ENCODE results near the gene FAF1. TPM values are rescaled to one million over a fixed set of nuclear protein-coding genes. Genes with fewer than 3 reads are reported as not detected.

The FAF1 gene
- total RNA-seq, 1 donor from 2014 or later = 58.8 TPM

DNA sequence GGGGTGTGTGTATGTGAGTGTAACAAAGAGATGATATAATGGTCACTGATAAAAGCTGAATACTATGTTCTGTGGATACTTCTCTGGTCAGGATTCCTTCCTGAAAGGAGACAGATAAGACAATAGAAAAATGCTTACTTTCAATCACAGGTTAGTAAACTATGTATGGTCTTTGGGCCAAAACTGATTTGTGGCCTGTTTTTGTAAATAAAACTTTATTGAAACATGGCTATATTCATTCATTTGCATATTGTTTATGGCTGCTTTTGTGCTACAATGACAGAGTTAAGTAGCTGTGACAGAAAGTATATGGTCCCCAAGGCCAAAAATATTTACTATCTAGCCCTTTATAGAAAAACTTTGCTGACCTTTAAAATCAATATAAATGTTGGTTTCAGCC, 454.6 kb downstream of the FAF1 start:
- Mint-ChIP-seq H3K9me3 (peaks cover 8% of the 10 kb centered on the region), H3K4me1 (ENCODE audit: low read depth) (no peaks in the 10 kb centered on the region), H3K36me3 (ENCODE audit: low read depth) (peaks cover 8% of the 10 kb centered on the region), H3K27me3 (ENCODE audit: insufficient read depth) (no peaks in the 10 kb centered on the region), H3K4me3 (no peak overlapping the region), H3K27ac (no peak overlapping the region)
- intact Hi-C loops (cut with micrococcal nuclease) = no loop called here
- DNase-seq (ENCODE audit: low spot score) = no peak

DNA sequence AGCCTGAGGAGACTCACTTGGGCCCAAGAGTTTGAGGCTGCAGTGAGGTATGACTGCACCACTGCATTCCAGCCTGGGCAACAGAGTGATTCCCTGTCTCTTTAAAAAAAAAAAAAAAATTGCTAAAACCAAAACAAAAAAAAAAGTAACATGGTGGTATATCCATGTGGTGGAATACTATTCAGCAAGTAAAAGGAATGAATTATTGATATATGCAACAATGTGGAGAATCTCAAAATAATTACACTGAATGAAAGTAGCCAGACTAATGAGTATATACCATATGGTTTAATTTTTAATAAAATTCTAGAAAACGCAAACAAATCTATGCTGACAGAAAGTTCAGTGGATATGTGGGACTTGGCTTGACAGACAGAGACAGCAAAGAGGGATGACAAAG, 456.6 kb downstream of the FAF1 start:
- no peak for DNase-seq (ENCODE audit: low spot score)
- peaks cover 8% of the 10 kb centered on the region for H3K9me3 Mint-ChIP-seq
- H3K27me3 Mint-ChIP-seq (ENCODE audit: insufficient read depth) = no peaks in the 10 kb centered on the region
- intact Hi-C loops (cut with micrococcal nuclease) = no loop called here
- H3K36me3 Mint-ChIP-seq (ENCODE audit: low read depth) = peaks cover 10% of the 10 kb centered on the region
- no peaks in the 10 kb centered on the region for H3K4me1 Mint-ChIP-seq (ENCODE audit: low read depth)
- no peak overlapping the region for H3K27ac Mint-ChIP-seq
- no peak overlapping the region for H3K4me3 Mint-ChIP-seq

DNA sequence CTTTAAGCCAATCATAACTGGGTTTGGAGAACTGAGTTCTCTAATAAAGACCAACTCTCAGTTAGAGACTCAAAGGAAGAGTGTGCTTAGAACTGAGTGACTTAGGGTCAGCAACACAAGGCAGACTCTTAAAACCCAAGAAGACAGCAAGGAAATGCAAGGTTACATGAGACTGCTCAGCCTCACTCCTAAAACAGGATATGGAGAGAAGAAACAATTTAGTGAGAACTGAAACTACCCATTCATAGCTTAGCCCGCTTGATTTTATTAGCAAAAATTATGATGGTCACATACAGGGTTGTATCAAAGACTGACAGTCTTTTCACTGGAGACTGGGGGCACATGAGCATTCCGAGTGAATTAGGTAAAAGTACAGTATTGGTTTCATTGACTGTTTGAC, 457.9 kb downstream of the FAF1 start:
- Mint-ChIP-seq H3K36me3 (ENCODE audit: low read depth) (peaks cover 10% of the 10 kb centered on the region), H3K4me3 (no peak overlapping the region), H3K4me1 (ENCODE audit: low read depth) (no peaks in the 10 kb centered on the region), H3K27me3 (ENCODE audit: insufficient read depth) (no peaks in the 10 kb centered on the region), H3K27ac (no peak overlapping the region), H3K9me3 (peaks cover 13% of the 10 kb centered on the region)
- no peak for DNase-seq (ENCODE audit: low spot score)
- intact Hi-C loops (cut with micrococcal nuclease) = no loop called here

DNA sequence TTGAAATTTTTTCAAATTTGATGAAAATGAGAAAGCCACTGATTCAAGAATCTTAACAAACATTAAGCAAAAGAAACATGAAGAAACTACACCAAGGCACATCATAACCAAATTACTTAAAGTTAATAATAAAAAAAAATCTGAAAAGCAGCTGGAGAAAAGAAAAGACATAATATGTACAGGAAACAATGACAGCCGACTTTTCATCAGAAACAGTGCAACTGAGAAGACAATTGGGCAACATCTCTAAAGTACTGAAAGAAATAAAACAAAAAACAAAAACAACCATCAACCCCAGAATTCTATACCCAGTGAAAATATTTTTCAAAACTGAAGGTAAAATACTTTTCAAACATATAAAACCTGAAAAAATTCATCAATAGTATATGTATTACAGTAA, 463.1 kb downstream of the FAF1 start:
- Mint-ChIP-seq H3K27ac (no peak overlapping the region), H3K4me3 (no peak overlapping the region), H3K4me1 (ENCODE audit: low read depth) (no peaks in the 10 kb centered on the region), H3K36me3 (ENCODE audit: low read depth) (peaks cover 9% of the 10 kb centered on the region), H3K27me3 (ENCODE audit: insufficient read depth) (no peaks in the 10 kb centered on the region), H3K9me3 (peaks cover 15% of the 10 kb centered on the region)
- DNase-seq (ENCODE audit: low spot score) = no peak
- intact Hi-C loops (cut with micrococcal nuclease) = no loop called here

DNA sequence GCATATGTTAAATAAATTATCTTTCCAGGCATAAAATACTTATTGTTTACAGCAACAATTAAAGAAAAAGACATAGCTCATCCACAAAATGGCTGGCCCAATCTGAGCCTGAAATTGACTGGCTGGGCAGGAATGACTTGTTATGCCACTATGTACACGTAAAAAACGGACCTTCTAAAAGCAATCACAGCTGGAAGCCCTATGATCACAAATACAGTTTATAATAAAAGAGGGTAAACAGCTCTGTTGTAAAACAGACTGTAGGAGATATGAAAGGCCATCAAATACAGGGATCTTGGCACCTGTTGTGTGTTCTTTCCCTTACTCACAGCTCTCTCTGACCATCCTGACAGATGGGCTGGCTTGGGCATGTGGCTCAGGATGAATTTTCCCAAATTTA, 466.4 kb downstream of the FAF1 start:
- H3K36me3 Mint-ChIP-seq (ENCODE audit: low read depth) = peaks cover 21% of the 10 kb centered on the region
- H3K9me3 Mint-ChIP-seq = peaks cover 15% of the 10 kb centered on the region
- no peak overlapping the region for H3K4me3 Mint-ChIP-seq
- H3K4me1 Mint-ChIP-seq (ENCODE audit: low read depth) = peaks cover 12% of the 10 kb centered on the region
- intact Hi-C loops (cut with micrococcal nuclease) = no loop called here
- no peaks in the 10 kb centered on the region for H3K27me3 Mint-ChIP-seq (ENCODE audit: insufficient read depth)
- DNase-seq (ENCODE audit: low spot score) = no peak
- no peak overlapping the region for H3K27ac Mint-ChIP-seq

DNA sequence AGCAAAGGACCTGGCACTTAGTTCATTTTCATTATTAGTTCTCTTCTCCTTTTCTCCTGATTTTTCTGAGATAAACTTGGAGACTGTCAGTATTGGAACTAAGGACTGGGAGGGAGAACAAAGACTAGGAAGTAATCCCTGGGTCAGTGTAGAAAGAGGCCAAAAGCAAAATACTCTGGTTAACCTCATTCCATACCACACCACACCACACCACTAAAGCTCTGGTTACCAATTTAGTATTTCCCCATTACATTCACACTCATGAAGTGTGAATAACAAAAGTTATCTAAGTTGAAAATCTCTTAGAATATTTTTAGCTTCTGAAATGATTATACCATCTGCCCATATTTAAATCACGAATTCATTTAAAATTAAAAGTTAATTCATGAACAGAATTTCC, 467.9 kb downstream of the FAF1 start:
- intact Hi-C loops (cut with micrococcal nuclease) = no loop called here
- Mint-ChIP-seq H3K4me1 (ENCODE audit: low read depth) (peaks cover 12% of the 10 kb centered on the region), H3K36me3 (ENCODE audit: low read depth) (peaks cover 22% of the 10 kb centered on the region), H3K9me3 (peaks cover 10% of the 10 kb centered on the region), H3K27me3 (ENCODE audit: insufficient read depth) (no peaks in the 10 kb centered on the region), H3K27ac (no peak overlapping the region), H3K4me3 (no peak overlapping the region)
- DNase-seq (ENCODE audit: low spot score) = no peak

DNA sequence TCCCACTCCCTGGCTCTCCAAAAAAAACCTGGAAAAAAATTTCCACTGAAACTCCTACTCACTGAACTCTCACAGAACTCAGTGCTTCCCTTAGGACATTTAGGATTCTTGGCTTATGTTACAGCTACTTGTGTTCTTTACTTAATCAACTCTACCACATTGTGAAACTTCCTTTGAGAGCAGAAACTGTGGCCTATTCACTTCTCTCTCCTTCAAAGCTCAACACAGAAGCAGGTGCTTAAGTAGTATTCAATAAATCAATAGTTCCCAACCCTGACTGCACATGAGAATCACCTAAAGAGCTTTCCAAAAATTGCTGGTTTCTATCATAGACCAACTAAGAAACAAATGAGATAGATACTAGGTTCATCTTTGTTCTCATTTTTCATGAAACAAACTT, 468.9 kb downstream of the FAF1 start:
- intact Hi-C loops (cut with micrococcal nuclease) = no loop called here
- H3K4me3 Mint-ChIP-seq = no peak overlapping the region
- peaks cover 19% of the 10 kb centered on the region for H3K36me3 Mint-ChIP-seq (ENCODE audit: low read depth)
- H3K27me3 Mint-ChIP-seq (ENCODE audit: insufficient read depth) = no peaks in the 10 kb centered on the region
- peaks cover 12% of the 10 kb centered on the region for H3K4me1 Mint-ChIP-seq (ENCODE audit: low read depth)
- peaks cover 2% of the 10 kb centered on the region for H3K9me3 Mint-ChIP-seq
- H3K27ac Mint-ChIP-seq = peak overlapping the region; percentile 49
- no peak for DNase-seq (ENCODE audit: low spot score)

DNA sequence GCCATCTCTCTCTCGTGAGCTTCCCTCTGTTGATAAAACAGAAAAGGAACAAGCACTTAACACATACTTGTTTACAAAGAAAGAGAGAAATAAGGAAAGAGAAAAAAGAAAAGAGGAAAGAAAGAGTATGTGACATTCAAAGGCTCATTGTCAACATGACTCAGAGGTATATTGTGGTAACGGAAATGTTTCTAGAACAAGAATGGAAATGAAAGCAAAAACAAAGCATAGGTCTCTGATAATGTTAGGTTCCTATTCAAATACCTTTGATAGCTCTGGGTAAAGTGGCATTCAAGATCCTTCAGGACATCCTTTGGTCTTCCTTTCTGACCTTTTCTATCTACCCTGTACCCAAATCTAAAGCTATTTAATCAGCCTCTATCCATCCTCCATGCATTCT, 469.4 kb downstream of the FAF1 start:
- Mint-ChIP-seq H3K36me3 (ENCODE audit: low read depth) (peaks cover 17% of the 10 kb centered on the region), H3K9me3 (no peaks in the 10 kb centered on the region), H3K4me3 (no peak overlapping the region), H3K27me3 (ENCODE audit: insufficient read depth) (no peaks in the 10 kb centered on the region), H3K4me1 (ENCODE audit: low read depth) (peaks cover 12% of the 10 kb centered on the region), H3K27ac (peak overlapping the region; percentile 86)
- DNase-seq (ENCODE audit: low spot score) = no peak
- intact Hi-C loops (cut with micrococcal nuclease) = no loop called here

DNA sequence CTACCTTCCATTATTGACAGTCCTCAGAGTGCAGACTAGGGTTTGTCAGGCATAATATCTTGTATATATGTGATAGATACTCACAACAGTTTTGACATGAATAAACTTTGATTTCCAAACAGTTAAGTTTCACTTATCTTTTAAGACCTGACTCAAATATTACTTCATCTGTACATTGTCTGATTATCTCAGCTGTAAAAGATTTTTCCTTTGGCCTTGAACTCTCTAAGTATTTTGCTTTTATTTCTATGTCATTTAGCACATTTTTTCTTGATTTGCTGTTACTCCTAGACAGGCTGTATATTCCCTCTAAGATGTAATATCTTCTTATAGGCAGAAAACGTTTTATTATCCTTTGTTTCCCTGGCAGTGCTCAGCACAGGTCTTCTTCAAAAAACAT, 471.2 kb downstream of the FAF1 start:
- no peaks in the 10 kb centered on the region for H3K9me3 Mint-ChIP-seq

DNA sequence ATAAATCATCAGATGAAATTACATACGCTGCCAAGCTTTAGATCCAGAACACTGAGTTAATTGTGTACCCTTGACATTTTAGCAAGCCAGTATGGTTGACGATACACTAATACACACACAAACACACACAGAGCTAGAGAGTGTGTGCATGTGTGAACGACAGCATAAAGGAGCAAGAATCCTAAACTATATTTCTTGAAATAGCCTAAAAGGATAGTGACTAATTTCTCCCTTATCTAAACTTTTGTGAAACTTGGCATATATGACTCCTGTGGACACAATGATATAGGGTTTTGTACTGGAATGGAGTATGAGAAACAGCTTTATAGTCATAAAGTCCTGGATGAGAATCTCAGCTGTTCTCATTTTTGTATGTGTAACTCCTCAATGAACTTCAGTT, 471.7 kb downstream of the FAF1 start:
- H3K4me3 Mint-ChIP-seq = no peak overlapping the region
- H3K27ac Mint-ChIP-seq = no peak overlapping the region
- no peaks in the 10 kb centered on the region for H3K9me3 Mint-ChIP-seq
- peaks cover 18% of the 10 kb centered on the region for H3K36me3 Mint-ChIP-seq (ENCODE audit: low read depth)
- intact Hi-C loops (cut with micrococcal nuclease) = no loop called here
- H3K27me3 Mint-ChIP-seq (ENCODE audit: insufficient read depth) = no peaks in the 10 kb centered on the region
- H3K4me1 Mint-ChIP-seq (ENCODE audit: low read depth) = peaks cover 12% of the 10 kb centered on the region
- DNase-seq (ENCODE audit: low spot score) = no peak

More for the DNA sequence above, 471.2 kb downstream of the FAF1 start:
- no peak overlapping the region for H3K27ac Mint-ChIP-seq
- H3K27me3 Mint-ChIP-seq (ENCODE audit: insufficient read depth) = no peaks in the 10 kb centered on the region
- H3K36me3 Mint-ChIP-seq (ENCODE audit: low read depth) = peaks cover 18% of the 10 kb centered on the region
- intact Hi-C loops (cut with micrococcal nuclease) = no loop called here
- H3K4me3 Mint-ChIP-seq = no peak overlapping the region
- H3K4me1 Mint-ChIP-seq (ENCODE audit: low read depth) = peaks cover 12% of the 10 kb centered on the region
- DNase-seq (ENCODE audit: low spot score) = no peak

DNA sequence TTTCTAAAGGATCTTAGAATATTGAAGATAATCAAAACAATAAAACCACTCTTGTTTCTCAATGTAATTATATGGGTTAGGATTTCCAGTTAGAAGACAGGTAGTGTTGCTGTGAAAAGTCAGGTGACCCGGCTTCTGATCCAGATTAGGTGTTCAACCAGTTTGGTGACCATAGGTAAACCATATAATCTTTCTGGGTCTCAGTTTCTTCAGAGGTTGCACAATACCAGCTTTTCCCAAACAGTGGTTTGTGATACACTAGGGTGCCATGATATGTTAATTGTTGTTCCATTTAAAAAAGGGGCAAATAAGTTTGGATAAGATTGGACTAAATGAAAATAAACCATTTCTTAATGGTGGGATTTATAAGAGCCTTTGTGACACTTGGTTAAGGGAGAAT, 472.3 kb downstream of the FAF1 start:
- Mint-ChIP-seq H3K36me3 (ENCODE audit: low read depth) (peaks cover 18% of the 10 kb centered on the region), H3K9me3 (no peaks in the 10 kb centered on the region), H3K4me3 (no peak overlapping the region), H3K27ac (no peak overlapping the region), H3K4me1 (ENCODE audit: low read depth) (peaks cover 12% of the 10 kb centered on the region), H3K27me3 (ENCODE audit: insufficient read depth) (no peaks in the 10 kb centered on the region)
- DNase-seq (ENCODE audit: low spot score) = no peak
- intact Hi-C loops (cut with micrococcal nuclease) = no loop called here

DNA sequence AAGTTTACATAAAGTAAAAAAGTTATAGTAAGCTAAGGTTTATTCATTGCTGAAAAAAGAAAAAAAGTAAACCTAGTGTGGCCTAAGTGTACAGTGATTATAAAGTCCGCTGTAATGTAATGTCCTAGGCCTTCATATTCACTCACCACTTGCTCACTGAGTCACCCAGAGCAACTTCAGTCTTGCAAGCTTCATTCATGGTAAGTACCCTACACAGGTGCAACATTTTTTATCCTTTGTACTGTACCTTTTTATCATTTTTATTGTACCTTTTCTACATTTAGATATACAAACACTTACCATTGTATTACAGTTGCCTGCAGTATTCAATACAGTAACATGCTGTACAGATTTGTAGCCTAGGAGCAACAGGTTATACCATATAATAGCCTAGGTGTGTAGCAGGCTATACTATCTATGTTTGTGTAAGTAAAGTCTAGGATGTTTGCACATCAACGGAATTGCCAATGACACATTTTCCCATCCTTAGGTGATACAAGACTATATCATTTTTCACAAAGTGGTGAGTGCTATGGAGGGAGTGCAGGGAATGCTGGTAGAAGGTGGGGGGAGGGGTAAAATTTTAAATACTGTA, 478.8 kb downstream of the FAF1 start:
- intact Hi-C loops (cut with micrococcal nuclease) = no loop called here
- H3K4me1 Mint-ChIP-seq (ENCODE audit: low read depth) = no peaks in the 10 kb centered on the region
- H3K4me3 Mint-ChIP-seq = no peak overlapping the region

DNA sequence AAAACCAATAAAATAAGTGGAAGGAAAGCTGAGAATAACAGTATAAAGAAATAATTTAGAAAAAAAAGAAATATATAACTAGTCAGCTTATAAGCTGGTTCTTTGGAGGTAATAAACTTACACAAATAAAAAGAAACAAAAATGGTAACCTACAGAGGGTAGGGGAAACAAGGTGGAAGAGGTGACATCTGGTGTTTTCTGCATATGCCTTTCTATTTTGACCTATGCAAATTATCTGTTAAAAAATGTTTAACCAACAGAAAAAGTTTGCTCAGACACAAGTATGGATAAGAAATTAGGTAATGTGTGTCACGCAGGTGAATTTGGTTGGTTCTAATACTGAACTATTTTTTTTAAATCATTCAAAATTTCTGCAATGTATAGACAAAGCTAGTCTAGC, 483.3 kb downstream of the FAF1 start:
- Mint-ChIP-seq H3K27ac (no peak overlapping the region), H3K4me3 (no peak overlapping the region), H3K4me1 (ENCODE audit: low read depth) (no peaks in the 10 kb centered on the region), H3K36me3 (ENCODE audit: low read depth) (peaks cover 11% of the 10 kb centered on the region), H3K27me3 (ENCODE audit: insufficient read depth) (no peaks in the 10 kb centered on the region), H3K9me3 (no peaks in the 10 kb centered on the region)
- intact Hi-C loops (cut with micrococcal nuclease) = no loop called here
- DNase-seq (ENCODE audit: low spot score) = no peak

More for the DNA sequence above, 478.8 kb downstream of the FAF1 start:
- Mint-ChIP-seq H3K27ac (no peak overlapping the region), H3K36me3 (ENCODE audit: low read depth) (peaks cover 2% of the 10 kb centered on the region), H3K27me3 (ENCODE audit: insufficient read depth) (no peaks in the 10 kb centered on the region), H3K9me3 (no peaks in the 10 kb centered on the region)
- DNase-seq (ENCODE audit: low spot score) = no peak
